AG04450 (cell line): ENCODE results near the gene ACTG2. TPM values are rescaled to one million over a fixed set of nuclear protein-coding genes. Genes with fewer than 3 reads are reported as not detected.

Source experiments
- CTCF ChIA-PET: fragments of 300-600, 350-600 bp; formaldehyde crosslinking; extraction: SDS; loops from one replicate; lab custom pipeline; 2022; ENCODE audit warnings: antibody characterized with exemption, inconsistent platforms; lab: Charles Lee
- POLR2A ChIA-PET: fragments of 350-600 bp; formaldehyde crosslinking; extraction: SDS; loops from one replicate; lab custom pipeline; 2021; ENCODE audit warnings: antibody characterized with exemption, inconsistent platforms; lab: Yijun Ruan, JAX
- DNase-seq: peaks from one replicate; pipeline ENCODE4 v3.0.0-alpha.2; 2011; ENCODE audit warnings: low read depth, low spot score
- H3K27ac ChIP-seq: one replicate; pipeline ENCODE4 v1.5.1; 2012; ENCODE audit warnings: low read depth, low read length, control low read depth
- H3K27me3 ChIP-seq: one replicate; pipeline ENCODE4 v1.6.0; 2012; ENCODE audit warnings: low read length; ENCODE audit not compliant: control insufficient read depth, insufficient read depth
- H3K4me3 ChIP-seq: 2 replicates; pipeline ENCODE4 v1.5.1; 2011; ENCODE audit warnings: mild to moderate bottlenecking, low read depth, low read length, control low read depth
- H3K9me3 ChIP-seq: 2 replicates; pipeline ENCODE4 v1.5.1; 2012; ENCODE audit warnings: low read length; ENCODE audit not compliant: control insufficient read depth, insufficient read depth
- CTCF ChIP-seq: IDR thresholded peaks from 2 replicates; pipeline ENCODE4 v1.5.1; 2011; ENCODE audit warnings: low read depth, low read length, control low read depth, inconsistent platforms
- polyA plus RNA-seq: library from polyadenylated mRNA; depleted of rRNA; stranded (reverse); fragments of >200 nt; gene quantifications from 2 replicates; pipeline ENCODE4 v1.2.3, GENCODE V29; 2011

Gene ACTG2
- polyA plus RNA-seq, 1 experiment: 641 TPM

GRCh38 chr2:73949802-73950201 lies 57.0 kb downstream of the ACTG2 start:
- Histone ChIP-seq H3K27me3 (no peaks in the 10 kb centered on the region), H3K9me3 (no peaks in the 10 kb centered on the region), H3K27ac (no peak overlapping the region), H3K4me3 (no peak overlapping the region)
- ChIA-PET POLR2A (no interaction called here), CTCF (interaction anchor here (1.3 kb wide), 1 partner anchor 126 kb away, joined by 3 read pairs; no protein-coding TSS in a partner anchor)
- no peak for DNase-seq
- no peak for TF ChIP-seq CTCF

DNA sequence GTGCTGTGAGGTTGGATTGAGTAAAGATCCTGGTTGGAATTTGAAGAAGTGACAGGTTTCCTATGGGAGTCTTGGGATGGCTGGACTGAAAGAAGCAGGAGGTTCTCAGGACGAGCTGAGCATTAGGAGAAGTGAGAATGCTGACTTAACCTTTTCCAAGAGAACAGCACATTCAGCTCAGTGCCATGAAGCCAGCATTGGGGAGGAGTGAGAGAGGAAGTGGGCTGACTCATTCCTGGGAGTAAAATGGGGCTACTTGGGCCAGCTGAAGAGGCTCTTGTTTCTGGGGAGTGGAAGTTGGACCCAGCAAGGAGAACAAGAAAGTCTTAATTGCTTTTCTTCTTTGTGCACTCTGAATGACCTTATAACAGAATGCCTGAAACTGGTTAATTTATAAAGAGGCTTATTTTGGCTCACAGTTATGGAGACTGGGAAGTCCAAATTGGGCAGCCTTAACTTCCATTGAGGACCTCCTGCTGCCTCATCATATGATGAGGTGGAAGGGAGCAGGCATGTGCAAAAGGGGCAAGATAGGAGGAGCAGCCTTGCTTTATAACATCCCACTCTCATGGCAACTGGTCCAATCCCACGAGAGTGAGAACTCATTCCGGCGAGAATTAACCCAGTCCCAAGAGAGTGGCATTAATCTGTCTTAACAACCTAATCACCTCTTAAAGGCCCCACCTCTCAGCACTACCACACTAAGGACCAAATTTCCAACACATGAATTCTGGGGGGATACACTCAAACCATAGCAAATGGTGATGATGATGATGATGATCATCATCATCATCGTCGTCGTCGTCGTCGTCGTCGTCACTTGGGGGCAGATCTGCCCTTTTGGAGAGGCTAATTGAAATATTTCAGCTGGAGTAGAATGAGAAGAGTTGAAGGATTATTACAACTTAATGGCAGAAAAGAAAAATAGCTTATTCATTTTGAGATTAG lies 60.0 kb downstream of the ACTG2 start:
- no peaks in the 10 kb centered on the region for H3K27me3 ChIP-seq
- DNase-seq: no peak
- no peak for TF ChIP-seq CTCF
- CTCF ChIA-PET: interaction anchor here (0.6 to 2.9 kb wide), 2 partner anchors 128 to 167 kb away, joined by 3 to 8 read pairs; no protein-coding TSS in a partner anchor
- no peak overlapping the region for H3K4me3 ChIP-seq
- no peak overlapping the region for H3K27ac ChIP-seq
- H3K9me3 ChIP-seq: no peaks in the 10 kb centered on the region
- POLR2A ChIA-PET: no interaction called here

GRCh38 chr2:73956218-73956865 lies 63.5 kb downstream of the ACTG2 start:
- no peak for DNase-seq
- no peak overlapping the region for H3K4me3 ChIP-seq
- H3K9me3 ChIP-seq: no peaks in the 10 kb centered on the region
- no peaks in the 10 kb centered on the region for H3K27me3 ChIP-seq
- TF ChIP-seq CTCF: no peak
- POLR2A ChIA-PET: no interaction called here
- H3K27ac ChIP-seq: no peak overlapping the region
- CTCF ChIA-PET: no interaction called here

DNA sequence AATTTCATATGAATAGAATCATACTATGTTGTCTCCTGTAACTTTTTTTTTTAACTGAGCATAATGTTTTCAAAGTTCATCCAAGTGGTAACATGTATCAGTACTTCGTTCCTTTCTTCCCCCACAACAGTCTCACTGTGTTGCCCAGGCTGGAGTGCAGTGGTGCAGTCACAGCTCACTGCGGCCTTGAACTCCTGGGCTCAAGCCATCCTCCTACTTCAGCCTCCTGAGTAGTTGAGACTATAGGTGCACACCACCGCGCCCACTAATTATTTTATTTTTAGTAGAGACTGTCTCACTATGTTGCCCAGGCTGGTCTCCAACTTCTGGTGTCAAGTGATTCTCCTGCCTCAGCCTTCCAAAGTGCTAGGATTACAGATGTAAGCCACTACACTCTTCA lies 68.5 kb downstream of the ACTG2 start:
- TF ChIP-seq CTCF: no peak
- DNase-seq: no peak
- Histone ChIP-seq H3K4me3 (no peak overlapping the region), H3K9me3 (peaks cover 3% of the 10 kb centered on the region; the same call in 1 of the 2 replicates), H3K27me3 (no peaks in the 10 kb centered on the region), H3K27ac (no peak overlapping the region)
- ChIA-PET POLR2A (no interaction called here), CTCF (interaction anchor here (1.1 kb wide), 1 partner anchor 159 kb away, joined by 3 read pairs; no protein-coding TSS in a partner anchor)
